ENCODE results near the gene KRTAP5-6.
"Not testable (repeated sequence)": the region's sequence is repeated elsewhere in the genome, so short reads cannot be mapped to it uniquely, and the experiment has no call there.

KRTAP5-6 gene

GRCh38 chr11:1660111-1660867 is 36.7 kb upstream of the KRTAP5-6 start:
- in situ Hi-C loops (cut with MboI; ENCODE audit: low pct_unique_long_range_greater_than_20kb, low sequenced_read_pairs) = no loop called here

GRCh38 chr11:1661454-1662269 is 35.3 kb upstream of the KRTAP5-6 start:
- in situ Hi-C loops (cut with MboI; ENCODE audit: low pct_unique_long_range_greater_than_20kb, low sequenced_read_pairs); DNase-seq: not testable (repeated sequence)

More at GRCh38 chr11:1660111-1660867, 36.7 kb upstream of the KRTAP5-6 start:
- no peak for DNase-seq

GRCh38 chr11:1662699-1663283 is 34.2 kb upstream of the KRTAP5-6 start:
- in situ Hi-C loops (cut with MboI; ENCODE audit: low pct_unique_long_range_greater_than_20kb, low sequenced_read_pairs); DNase-seq: not testable (repeated sequence)

GRCh38 chr11:1665313-1665712 is 31.7 kb upstream of the KRTAP5-6 start:
- no peak for DNase-seq
- in situ Hi-C loops (cut with MboI; ENCODE audit: low pct_unique_long_range_greater_than_20kb, low sequenced_read_pairs) = no loop called here

GRCh38 chr11:1667121-1667850 is 29.7 kb upstream of the KRTAP5-6 start:
- no peak for DNase-seq
- in situ Hi-C loops (cut with MboI; ENCODE audit: low pct_unique_long_range_greater_than_20kb, low sequenced_read_pairs) = no loop called here

- in situ Hi-C loops (cut with MboI; ENCODE audit: low pct_unique_long_range_greater_than_20kb, low sequenced_read_pairs) = no loop called here
Observed at GRCh38 chr11:1667906-1668305, 29.1 kb upstream of the KRTAP5-6 start.

GRCh38 chr11:1668911-1669473 is 28.0 kb upstream of the KRTAP5-6 start:
- in situ Hi-C loops (cut with MboI; ENCODE audit: low pct_unique_long_range_greater_than_20kb, low sequenced_read_pairs) = no loop called here
- DNase-seq = no peak

More at GRCh38 chr11:1667906-1668305, 29.1 kb upstream of the KRTAP5-6 start:
- DNase-seq = no peak

- in situ Hi-C loops (cut with MboI; ENCODE audit: low pct_unique_long_range_greater_than_20kb, low sequenced_read_pairs) = no loop called here
- no peak for DNase-seq
Observed at GRCh38 chr11:1669546-1670218, 27.3 kb upstream of the KRTAP5-6 start.

- in situ Hi-C loops (cut with MboI; ENCODE audit: low pct_unique_long_range_greater_than_20kb, low sequenced_read_pairs); DNase-seq: not testable (repeated sequence)
Observed at GRCh38 chr11:1670457-1670856, 26.5 kb upstream of the KRTAP5-6 start.

- no peak for DNase-seq
Observed at GRCh38 chr11:1670905-1671371, 26.1 kb upstream of the KRTAP5-6 start.

GRCh38 chr11:1671658-1672057 is 25.3 kb upstream of the KRTAP5-6 start:
- DNase-seq = no peak
- in situ Hi-C loops (cut with MboI; ENCODE audit: low pct_unique_long_range_greater_than_20kb, low sequenced_read_pairs) = no loop called here

More at GRCh38 chr11:1670905-1671371, 26.1 kb upstream of the KRTAP5-6 start:
- in situ Hi-C loops (cut with MboI; ENCODE audit: low pct_unique_long_range_greater_than_20kb, low sequenced_read_pairs) = no loop called here

GRCh38 chr11:1672613-1673350 is 24.2 kb upstream of the KRTAP5-6 start:
- in situ Hi-C loops (cut with MboI; ENCODE audit: low pct_unique_long_range_greater_than_20kb, low sequenced_read_pairs) = no loop called here
- no peak for DNase-seq

GRCh38 chr11:1673446-1674172 is 23.4 kb upstream of the KRTAP5-6 start:
- DNase-seq = no peak
- in situ Hi-C loops (cut with MboI; ENCODE audit: low pct_unique_long_range_greater_than_20kb, low sequenced_read_pairs) = no loop called here

- in situ Hi-C loops (cut with MboI; ENCODE audit: low pct_unique_long_range_greater_than_20kb, low sequenced_read_pairs) = no loop called here
- DNase-seq = no peak
Observed at GRCh38 chr11:1674173-1675131, 22.5 kb upstream of the KRTAP5-6 start.

GRCh38 chr11:1675536-1676228 is 21.3 kb upstream of the KRTAP5-6 start:
- DNase-seq = no peak
- in situ Hi-C loops (cut with MboI; ENCODE audit: low pct_unique_long_range_greater_than_20kb, low sequenced_read_pairs) = no loop called here

Data from KBM-7 (cell line).